ENCODE data around the gene BAK1.
"Not testable (repeated sequence)": the region's sequence is repeated elsewhere in the genome, so short reads cannot be mapped to it uniquely, and the experiment has no call there.

- TF ChIP-seq CTCF, POLR2A, POLR2AphosphoS5 (IDR thresholded peaks at IDR 0.05): not testable (repeated sequence)
Observed at GRCh38 chr6:33596894-33597293, 16.8 kb upstream of the BAK1 start.
